ENCODE results near the gene COL4A2.

The COL4A2 gene

GRCh38 chr13:110272227-110272626, 34.9 kb upstream of the COL4A2 start:
- DNase-seq (ENCODE audit: low spot score) = no peak

DNA sequence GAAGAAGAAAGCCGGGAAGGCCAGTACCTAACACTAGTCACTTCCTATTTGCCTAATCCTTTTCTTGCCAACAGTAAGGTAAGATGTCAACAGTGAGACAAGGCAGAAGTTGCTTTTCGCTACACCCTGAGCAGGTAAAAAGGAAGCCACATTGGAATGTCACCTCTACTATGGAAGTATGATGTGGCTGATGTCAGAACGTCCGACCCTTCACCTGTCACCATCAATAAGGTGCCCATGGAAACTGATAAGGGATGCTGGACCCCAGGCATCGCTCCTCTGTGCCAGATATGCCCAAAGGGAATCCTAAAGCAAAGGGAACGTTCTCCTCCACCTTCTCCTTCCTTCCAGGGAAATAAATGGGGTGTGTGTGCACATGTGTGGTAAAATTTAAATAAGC, 34.4 kb upstream of the COL4A2 start:
- DNase-seq (ENCODE audit: low spot score) = no peak

DNA sequence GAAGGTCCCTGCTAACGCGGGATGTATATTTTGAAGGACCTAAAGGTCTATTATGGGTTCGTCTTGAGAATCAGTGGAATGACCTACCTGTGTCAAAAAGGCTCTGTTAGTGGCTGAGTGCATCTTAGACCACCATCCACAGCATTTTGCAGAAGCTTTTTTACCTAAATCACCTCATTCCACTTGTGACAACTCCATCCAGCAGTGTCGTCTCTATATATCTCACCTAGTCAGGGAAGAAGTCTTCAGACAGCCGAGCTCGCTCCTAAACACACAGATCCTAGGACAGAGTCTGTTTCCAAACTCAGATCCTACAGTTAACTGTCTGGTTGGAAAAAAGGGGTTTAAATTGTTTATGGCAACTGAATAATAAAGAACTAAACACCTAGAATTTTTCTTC, 33.8 kb upstream of the COL4A2 start:
- no peak for DNase-seq (ENCODE audit: low spot score)

GRCh38 chr13:110274687-110275086, 32.4 kb upstream of the COL4A2 start:
- DNase-seq (ENCODE audit: low spot score) = no peak

DNA sequence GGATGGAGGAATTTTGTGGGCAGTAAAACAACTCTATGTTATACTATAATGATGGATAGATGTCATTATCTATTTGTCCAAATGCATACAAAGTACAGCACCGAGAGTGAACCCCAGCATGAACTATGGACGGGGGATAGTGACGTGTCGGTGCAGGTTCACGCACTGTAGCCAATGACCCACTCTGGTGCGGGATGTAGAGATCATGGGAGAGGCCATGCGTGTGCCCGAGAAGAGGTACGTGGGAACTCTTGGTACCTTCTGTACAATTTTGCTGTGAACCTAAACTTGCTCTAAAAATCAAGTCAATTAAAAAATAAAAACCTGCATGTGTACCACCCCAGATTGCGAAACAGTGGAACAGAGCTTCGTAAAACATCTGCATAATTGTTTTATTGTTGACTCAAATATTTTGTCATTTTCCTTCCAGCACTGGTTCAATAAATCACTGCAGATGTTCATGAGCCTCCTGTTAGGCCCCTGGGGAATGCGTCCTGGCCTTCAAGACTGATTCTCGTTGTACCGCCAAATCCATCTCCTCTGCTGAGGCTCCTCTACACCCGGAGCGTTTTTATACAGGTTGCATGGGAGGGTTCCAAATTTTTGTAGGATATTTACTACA, 31.0 kb upstream of the COL4A2 start:
- no peak for DNase-seq (ENCODE audit: low spot score)

GRCh38 chr13:110276553-110276950, 30.5 kb upstream of the COL4A2 start:
- no peak for DNase-seq (ENCODE audit: low spot score)

DNA sequence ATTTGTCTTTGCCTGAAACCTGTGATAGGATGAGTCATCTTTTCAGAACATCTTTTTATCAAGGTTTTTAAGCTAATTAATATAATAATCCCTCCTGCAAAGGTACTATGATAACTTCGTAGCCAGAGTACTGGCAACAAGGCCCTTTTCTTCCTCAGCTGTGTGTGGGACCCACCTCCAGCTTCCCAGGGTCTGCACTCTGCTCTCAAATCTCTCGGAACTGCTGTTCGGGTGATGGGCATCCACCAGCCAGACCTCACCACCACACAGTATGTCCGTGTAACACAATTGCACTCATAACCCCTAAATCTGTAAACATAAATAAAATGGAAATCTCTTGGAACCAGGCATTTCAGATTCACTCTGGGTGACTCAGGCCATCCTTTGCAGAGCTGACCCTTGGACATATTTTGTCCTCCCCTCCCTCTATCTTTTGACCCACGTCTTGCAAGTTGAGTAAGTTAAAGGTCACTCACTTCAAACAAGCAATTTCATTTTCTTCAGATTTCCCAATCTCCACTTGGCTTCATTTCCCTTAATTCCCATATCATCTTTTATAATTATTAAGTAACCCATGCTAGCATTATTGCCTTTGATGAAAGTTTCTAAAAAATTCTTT, 29.6 kb upstream of the COL4A2 start:
- no peak for DNase-seq (ENCODE audit: low spot score)

DNA sequence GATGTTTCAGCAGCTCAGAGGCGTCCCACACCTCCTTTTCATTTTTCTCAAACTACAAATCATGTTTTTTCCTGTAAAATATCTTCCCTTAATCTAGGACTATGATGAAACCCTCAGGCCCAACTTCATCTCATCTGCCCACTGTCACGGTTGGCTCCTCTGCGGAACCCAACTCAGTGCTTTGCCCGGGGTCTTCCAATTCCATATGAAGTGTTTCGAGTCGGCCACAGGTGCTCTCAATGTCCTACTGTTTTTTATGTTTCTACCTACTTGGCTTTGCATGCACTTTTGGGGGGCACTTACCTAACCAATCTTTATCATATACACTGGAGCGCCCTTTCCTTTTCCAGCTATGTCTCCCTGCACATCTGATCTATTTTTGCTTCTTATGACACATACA, 28.2 kb upstream of the COL4A2 start:
- DNase-seq (ENCODE audit: low spot score) = no peak

DNA sequence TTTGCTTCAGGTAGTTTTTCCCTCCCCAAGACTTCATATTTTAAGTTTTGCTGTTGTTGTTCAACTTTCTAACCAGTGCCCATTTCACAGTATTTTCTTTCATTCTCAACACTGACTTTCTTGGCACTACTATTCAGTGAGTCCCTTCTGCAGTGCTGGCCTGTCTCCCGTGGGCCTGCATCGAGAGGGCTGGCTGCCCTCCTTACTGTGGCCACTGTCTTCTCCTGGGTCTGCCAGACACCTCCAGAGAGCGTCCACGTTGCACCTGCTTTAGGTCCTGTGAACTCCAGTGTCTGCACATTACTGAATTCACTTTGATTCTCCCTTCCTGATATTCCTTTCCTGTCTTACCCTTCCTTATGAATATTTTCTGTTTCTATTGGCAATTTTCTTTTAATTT, 27.4 kb upstream of the COL4A2 start:
- no peak for DNase-seq (ENCODE audit: low spot score)

- DNase-seq (ENCODE audit: low spot score) = no peak
Measured at GRCh38 chr13:110280231-110280813, 26.8 kb upstream of the COL4A2 start.

DNA sequence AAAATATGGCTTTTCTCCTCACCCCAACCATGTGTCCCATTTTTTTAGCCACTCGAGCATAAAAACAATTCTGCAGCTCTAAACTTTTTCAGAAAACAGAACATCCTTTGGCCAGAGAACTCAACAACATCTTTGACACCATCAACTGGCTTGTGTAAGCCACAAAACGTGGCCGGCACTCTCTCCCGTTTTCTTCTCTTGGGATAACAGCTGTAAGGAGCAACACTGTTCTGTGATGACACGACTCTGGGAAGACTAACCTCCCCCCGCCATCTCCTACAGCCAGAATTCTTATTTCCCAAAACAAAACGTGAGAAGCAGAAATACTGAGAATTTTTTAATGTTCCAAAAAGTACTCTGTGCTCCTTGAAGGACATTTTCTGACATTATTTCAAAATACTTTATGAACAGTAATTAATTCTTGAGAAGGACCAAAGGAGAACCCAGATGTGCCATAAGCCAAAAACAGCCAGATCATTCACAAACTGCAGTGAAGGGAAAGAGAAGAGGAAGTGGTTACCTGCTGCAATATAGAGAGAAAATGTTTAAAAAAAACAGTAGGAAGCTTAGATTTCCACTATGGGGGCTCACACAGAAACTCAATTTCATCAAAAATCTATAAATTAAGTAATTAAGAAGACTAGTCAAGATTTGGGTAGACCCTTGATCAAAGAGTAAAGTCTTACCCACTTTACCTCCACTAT, 25.9 kb upstream of the COL4A2 start:
- DNase-seq (ENCODE audit: low spot score) = no peak

GRCh38 chr13:110281736-110282135, 25.3 kb upstream of the COL4A2 start:
- no peak for DNase-seq (ENCODE audit: low spot score)

GRCh38 chr13:110282316-110282841, 24.7 kb upstream of the COL4A2 start:
- DNase-seq (ENCODE audit: low spot score) = no peak

DNA sequence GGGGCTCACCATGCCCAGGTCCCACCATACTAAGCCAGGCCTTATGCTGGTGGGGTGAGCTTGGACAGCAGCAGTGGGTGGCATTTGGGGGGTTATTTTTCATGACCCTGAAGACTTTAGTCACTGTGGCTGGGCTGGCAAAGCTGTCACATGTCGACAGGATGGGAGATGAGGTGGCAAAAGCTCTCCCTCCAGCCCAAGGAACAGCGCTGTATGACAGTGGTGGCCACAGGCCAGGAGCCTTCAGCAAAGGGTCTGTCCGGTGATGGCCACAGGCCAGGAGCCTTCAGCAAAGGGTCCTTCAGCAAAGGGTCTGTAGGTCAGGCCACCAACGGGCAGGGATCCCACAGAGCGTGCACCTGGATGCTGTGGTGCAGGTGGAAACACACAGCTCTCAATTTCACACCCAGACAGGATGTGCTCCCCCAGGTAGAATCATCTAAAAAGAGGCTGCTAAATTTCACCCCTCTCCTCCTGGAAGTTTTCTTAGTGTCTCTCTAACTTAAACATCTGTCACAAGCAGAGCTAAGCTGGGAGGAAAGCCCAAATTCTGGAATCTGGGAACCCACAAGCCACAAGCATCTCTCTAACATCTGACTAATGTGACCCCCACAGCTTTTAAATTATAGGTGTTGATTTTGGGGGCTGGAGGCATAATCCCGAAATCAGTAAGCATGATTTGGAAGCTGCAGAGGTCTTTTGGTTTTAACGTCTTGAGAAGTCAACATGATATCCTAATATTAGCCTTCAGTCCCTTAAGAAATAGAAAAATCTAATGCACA, 23.2 kb upstream of the COL4A2 start:
- DNase-seq (ENCODE audit: low spot score) = peak; percentile 27

- DNase-seq (ENCODE audit: low spot score) = no peak
Measured at GRCh38 chr13:110284779-110285484, 22.2 kb upstream of the COL4A2 start.

GRCh38 chr13:110285991-110286832, 20.9 kb upstream of the COL4A2 start:
- no peak for DNase-seq (ENCODE audit: low spot score)

GRCh38 chr13:110286833-110287819, 20.0 kb upstream of the COL4A2 start:
- no peak for DNase-seq (ENCODE audit: low spot score)

GRCh38 chr13:110289174-110289573, 17.9 kb upstream of the COL4A2 start:
- DNase-seq (ENCODE audit: low spot score) = no peak

- no peak for DNase-seq (ENCODE audit: low spot score)
Measured at GRCh38 chr13:110289661-110290060, 17.4 kb upstream of the COL4A2 start.
